Lower leg skin (tissue), 3 donors: ENCODE measurements around the gene MITF.

Experiments used
- POLR2A ChIP-seq, 2 donors: fragments of 450-650 bp; IDR thresholded peaks; one replicate each; pipeline ENCODE4 v1.6.1; 2016 to 2017; ENCODE audit warnings: antibody characterized with exemption in 2 of 2, mild to moderate bottlenecking in 1 of 2, moderate library complexity in 1 of 2
- TF ChIP-seq, protein P1 (sequence below), 3 donors: fragments of 450-650 bp; IDR thresholded peaks; one replicate each; pipeline ENCODE4 v1.5.1; 2016; ENCODE audit warnings: antibody characterized with exemption in 3 of 3, mild to moderate bottlenecking in 3 of 3, moderate library complexity in 2 of 3

DNA sequence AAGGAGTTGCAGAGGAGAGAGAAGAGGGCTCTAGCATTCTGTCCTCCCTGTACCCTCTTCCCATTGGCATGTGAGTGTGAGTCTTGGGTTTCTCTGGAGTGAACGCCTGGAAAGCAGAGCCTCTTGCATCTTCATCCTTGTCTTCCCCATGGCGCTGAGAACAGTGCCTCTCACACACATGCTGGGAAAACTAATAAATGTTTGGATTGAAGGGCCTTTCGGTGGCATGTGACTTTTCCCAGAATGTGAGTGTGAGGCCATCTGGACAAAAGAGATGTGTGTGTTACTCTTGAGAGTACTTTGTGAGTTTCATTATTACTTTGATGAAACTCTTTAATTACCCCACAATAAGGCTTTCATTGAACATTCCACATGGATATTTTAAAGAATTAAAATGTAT lies 122.3 kb downstream of the MITF start:
- TF ChIP-seq POLR2A (IDR thresholded peaks at IDR 0.05), result no peak
- TF ChIP-seq, protein P1, sequence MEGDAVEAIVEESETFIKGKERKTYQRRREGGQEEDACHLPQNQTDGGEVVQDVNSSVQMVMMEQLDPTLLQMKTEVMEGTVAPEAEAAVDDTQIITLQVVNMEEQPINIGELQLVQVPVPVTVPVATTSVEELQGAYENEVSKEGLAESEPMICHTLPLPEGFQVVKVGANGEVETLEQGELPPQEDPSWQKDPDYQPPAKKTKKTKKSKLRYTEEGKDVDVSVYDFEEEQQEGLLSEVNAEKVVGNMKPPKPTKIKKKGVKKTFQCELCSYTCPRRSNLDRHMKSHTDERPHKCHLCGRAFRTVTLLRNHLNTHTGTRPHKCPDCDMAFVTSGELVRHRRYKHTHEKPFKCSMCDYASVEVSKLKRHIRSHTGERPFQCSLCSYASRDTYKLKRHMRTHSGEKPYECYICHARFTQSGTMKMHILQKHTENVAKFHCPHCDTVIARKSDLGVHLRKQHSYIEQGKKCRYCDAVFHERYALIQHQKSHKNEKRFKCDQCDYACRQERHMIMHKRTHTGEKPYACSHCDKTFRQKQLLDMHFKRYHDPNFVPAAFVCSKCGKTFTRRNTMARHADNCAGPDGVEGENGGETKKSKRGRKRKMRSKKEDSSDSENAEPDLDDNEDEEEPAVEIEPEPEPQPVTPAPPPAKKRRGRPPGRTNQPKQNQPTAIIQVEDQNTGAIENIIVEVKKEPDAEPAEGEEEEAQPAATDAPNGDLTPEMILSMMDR (IDR thresholded peaks at IDR 0.05), result no peak
